ENCODE results near the gene FAM8A1. TPM values are rescaled to one million over a fixed set of nuclear protein-coding genes. Genes with fewer than 3 reads are reported as not detected.
A peak's percentile ranks its signal among the peaks of the same experiment; 100 is the strongest.
"Not testable (repeated sequence)": the region's sequence is repeated elsewhere in the genome, so short reads cannot be mapped to it uniquely, and the experiment has no call there.

The FAM8A1 gene, protein sequence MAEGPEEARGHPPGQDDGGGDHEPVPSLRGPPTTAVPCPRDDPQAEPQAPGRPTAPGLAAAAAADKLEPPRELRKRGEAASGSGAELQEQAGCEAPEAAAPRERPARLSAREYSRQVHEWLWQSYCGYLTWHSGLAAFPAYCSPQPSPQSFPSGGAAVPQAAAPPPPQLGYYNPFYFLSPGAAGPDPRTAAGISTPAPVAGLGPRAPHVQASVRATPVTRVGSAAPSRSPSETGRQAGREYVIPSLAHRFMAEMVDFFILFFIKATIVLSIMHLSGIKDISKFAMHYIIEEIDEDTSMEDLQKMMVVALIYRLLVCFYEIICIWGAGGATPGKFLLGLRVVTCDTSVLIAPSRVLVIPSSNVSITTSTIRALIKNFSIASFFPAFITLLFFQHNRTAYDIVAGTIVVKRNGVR
- 4.8 and 6.0 TPM in 2 replicates for total RNA-seq (2014; rRNA removed; shearing (Covaris generic))
- 7.2 and 10.8 TPM in 2 replicates for polyA plus RNA-seq (2015; cell fraction: cytosol; rRNA removed)
- 8.4 and 11.4 TPM in 2 replicates for polyA plus RNA-seq (2015; cell fraction: nucleus; rRNA removed)

DNA sequence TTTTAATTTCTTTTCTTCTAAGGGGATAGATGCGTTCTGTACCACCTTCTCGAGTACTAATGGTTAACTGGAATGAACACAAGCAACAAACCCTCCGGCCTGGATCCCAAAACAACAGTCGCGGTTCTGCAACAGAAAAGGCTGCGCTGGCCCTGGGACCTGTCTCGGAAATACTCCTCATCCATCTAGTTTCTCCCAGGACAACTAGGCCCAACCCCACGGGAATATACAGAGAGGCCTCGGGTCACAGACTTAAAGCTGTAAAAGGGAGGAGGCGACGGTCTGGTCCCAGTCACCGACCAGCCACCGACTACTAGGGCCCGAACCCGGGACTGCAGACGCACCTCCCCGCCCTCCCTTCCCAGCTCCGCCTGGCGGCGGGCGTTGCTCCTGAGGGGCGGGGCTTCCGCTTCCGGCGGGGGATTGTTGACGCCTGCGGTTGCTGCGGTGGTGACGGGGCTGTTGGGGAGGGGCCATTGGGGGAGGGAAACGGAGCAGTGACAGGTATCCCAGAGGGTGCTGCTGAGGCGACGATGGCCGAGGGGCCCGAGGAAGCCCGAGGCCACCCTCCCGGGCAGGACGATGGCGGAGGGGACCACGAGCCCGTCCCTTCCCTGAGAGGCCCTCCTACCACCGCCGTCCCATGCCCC, at the start of gene FAM8A1:
Gene FAM8A1, plus strand, starts transcription at position 426 of the 650 bp plus-strand sequence. Its CDS starts 108 bp downstream, at position 534.
- DNase-seq (ENCODE audit: low read depth) = peak; percentile 80

DNA sequence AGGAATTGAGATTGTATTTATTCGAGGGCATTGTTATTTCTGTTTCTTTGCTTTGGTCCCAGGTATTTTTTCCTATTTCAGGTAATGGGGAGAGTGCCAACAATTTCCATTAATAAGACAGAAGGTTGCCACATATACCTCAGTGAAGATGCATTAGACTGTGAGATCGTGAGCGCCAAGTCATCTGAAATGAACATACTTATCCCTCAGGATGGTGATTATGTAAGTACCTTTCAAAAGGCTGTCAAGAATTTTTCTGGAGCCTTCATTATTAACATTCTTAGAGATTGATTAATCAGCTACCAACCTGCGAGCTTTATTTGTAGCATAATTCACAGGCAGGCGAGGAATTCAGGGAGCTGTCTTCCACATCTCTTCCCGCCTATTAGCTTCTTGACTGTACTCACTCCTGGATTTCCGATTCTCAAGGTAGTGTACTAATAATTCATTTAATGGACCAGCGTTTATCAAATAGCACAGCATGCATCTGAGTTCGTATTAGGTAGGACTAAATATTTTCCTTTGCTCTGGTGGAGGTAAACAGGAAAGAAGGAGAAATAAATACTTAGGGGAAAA, 48.6 kb upstream of the FAM8A1 start:
- DNase-seq (ENCODE audit: low read depth) = no peak

DNA sequence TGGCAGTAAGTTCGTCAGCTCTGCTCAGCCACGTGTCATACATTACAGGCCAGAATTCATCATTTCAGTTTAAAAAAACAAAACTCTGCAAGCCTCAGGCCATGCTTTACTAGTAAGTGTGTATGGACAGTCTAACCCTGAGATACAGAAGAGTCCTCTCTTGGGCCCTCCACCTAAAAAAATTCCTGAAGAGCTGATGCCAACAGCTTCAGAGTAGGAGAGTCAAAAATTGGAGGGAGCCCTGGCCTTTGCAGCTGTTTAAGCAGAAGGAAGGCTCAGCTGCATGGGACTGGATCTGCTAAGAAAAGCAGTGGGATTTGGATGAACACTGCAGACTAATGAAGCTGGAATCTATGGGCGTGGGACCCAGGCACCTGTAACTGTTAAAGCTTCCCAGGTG, 47.2 kb upstream of the FAM8A1 start:
- DNase-seq (ENCODE audit: low read depth) = no peak

DNA sequence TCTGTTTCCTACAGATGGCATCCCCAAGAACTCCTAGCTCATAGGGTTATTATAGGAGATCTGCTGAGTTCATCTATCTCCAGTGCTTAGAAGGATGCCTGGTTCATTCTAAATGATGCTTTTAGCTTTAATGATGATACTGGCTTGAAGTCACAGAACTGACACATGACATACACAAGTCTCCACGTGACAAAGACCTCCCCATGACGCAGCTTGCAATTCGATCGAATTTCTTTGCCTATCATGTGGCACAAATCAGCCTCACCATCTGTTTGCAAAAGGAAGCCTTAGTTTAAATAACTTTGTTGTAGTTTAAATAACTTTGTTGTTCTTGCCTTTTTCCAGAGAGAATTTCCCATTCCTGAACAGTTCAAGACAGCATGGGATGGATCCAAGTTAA, 44.1 kb upstream of the FAM8A1 start:
- DNase-seq (ENCODE audit: low read depth) = no peak

DNA sequence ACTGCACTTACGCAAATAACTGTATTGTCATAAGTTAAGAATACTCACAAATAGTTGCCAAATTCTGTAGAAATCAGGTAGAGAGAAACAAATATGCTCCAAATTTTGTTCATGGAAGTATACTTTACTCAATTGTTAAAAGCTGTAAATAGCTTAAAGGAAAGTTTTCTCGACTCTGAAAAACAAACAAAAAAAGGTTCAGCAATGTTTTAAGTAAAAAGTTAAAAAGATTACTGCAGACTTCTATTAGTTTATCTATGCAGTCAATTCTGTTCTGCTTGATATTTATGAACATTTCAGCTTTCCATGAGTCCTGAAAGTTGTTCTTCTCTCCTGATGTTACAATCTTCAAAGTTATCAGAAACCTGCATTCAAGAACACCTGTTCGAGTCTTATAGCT, 37.5 kb upstream of the FAM8A1 start:
- no peak for DNase-seq (ENCODE audit: low read depth)

DNA sequence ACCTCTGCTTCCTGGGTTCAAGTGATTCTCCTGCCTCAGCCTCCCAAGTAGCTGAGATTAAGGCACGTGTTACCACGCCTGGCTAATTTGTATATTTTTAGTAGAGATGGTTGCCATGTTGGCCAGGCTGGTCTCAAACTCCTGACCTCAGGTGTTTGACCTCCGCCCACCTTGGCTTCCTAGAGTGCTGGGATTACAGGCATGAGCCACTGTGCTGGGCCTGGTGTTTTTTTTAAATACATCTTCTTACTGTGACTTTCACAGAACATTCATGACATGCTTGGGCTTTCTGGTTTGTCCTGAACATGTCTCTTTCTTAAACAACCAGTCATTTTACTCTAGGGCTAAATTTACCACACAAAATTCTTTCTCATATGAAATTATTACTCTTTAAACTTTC, 34.7 kb upstream of the FAM8A1 start:
- DNase-seq (ENCODE audit: low read depth) = no peak

DNA sequence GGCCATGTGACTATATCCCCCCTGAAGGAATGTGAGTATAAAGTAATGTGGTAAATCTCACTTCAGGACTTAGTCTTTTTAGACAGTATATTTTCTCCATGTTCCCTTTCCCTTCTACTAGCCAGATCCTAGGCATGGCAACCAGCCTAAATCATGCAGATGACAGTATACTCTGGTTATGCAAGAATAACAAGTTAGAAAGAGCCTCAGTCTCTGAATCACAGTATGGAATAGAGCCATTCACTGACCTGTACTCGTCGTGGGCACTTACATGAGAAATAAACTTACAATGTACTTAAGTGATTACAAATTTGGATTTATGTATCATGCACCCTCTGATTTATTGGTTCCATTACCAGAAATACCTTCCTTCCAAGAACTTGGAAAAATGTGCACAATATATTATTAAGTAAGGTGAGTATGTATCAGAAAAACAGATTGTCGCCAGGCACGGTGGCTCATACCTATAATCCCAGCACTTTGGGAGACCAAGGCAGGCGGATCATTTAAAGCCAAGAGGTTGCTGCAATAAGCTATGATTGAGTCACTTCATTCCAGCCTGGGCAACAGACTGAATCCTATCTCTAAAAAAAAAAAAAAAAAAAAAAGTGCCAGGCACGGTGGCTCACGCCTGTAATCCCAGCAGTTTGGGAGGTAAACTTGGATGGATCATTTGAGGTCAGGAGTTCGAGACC, 25.1 kb upstream of the FAM8A1 start:
- DNase-seq (ENCODE audit: low read depth) = peak; percentile 23

DNA sequence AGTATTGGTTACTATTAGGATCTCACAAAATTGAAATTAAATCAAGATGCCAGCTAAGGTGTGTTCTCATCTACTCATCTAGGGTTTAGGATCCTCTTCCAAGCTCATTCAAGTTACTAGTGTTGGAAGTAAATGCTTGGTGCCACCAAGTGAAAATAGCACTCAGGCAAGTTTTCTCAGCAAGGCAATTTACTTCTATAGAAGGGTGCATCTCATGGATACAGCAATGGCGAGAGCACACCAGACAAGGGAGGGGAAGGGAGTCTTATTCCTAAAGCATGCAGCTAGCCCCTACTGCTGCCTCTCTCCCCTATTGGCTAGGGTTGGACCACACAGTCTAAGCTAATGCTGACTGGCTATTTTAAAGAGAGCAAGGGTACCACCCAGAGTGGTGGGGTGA, 23.0 kb upstream of the FAM8A1 start:
- no peak for DNase-seq (ENCODE audit: low read depth)

DNA sequence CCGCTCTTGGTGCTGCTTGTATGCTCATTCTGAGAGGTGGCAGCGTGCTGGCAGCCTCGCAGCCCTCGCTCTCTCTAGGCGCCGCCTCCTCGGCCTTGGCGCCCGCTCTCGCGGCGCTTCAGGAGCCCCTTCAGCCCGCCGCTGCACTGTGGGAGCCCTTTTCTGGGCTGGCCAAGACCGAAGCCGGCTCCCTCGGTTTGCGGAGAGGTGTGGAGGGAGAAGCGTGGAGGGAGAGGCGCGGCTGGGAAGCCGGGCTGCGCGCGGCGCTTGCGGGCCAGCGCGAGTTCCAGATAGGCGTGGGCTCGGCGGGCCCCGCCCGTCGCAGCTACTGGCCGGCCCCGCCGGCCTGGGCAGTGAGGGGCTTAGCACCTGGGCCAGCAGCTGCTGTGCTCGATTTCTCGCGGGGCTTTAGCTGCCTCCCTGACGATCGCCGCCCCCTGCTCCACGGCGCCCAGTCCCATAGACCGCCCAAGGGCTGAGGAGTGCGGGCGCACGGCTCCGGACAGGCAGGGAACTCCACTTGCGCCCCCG, 19.5 kb upstream of the FAM8A1 start:
- no peak for DNase-seq (ENCODE audit: low read depth)

DNA sequence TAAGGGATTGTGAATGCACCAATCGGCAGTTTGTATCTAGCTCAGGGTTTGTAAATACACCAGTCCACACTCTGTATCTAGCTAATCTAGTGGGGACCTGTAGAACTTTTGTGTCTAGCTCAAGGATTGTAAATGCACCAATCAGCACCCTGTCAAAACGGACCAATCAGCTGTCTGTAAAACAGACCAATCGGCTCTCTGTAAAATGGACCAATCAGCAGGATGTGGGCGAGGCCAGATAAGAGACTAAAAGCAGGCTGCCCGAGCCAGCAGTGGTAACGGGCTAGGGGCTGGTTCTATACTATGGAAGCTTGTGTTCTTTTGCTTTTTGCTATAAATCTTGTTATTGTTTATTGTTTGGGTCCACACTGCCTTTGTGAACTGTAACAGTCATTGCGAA, 18.8 kb upstream of the FAM8A1 start:
- DNase-seq (ENCODE audit: low read depth) = not testable (repeated sequence)

DNA sequence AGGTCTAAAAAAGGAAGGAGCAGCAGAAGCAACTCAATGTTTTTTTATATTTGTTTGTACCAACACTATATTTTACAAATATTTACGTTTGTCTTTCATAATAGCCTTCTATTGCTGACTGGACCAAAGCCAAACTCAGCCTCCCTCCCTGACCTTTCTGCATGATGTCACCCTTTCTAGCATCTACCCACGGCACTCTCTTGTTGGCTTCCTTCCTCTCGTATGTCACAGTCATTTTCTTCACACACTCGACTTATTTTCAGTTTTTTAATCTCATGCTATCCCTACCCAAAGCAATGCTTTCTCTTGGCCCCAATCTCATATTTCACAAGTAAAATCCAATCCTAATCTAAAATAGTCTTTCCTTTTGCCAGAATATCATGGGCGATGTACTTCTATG, 16.3 kb upstream of the FAM8A1 start:
- DNase-seq (ENCODE audit: low read depth) = no peak

DNA sequence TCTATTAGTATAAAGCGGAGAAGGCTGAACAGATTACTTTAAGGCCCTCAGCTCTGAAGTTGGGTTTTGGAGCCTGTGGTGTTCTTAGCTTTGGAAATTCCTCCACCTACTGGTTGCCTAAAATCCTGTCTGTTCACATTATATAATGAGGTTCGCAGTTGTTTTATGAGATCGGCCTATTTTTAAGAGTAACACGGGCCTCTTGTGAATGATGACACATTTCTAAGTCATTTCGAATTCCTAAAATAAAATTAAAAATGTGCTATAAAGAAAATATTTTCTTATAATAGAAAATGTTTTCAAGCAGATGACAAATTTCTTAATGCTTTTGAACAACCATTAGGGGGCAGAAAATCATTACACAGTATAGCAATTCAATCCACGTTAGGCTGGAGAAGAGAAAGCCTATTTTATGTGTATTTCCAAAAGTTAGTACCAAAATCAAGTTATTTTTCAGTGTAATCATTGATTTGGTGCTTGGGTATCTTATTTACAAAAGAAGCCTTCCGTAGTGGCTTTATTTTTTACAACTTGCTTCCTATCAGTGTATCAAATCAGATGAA, 15.8 kb upstream of the FAM8A1 start:
- DNase-seq (ENCODE audit: low read depth) = peak; percentile 64

DNA sequence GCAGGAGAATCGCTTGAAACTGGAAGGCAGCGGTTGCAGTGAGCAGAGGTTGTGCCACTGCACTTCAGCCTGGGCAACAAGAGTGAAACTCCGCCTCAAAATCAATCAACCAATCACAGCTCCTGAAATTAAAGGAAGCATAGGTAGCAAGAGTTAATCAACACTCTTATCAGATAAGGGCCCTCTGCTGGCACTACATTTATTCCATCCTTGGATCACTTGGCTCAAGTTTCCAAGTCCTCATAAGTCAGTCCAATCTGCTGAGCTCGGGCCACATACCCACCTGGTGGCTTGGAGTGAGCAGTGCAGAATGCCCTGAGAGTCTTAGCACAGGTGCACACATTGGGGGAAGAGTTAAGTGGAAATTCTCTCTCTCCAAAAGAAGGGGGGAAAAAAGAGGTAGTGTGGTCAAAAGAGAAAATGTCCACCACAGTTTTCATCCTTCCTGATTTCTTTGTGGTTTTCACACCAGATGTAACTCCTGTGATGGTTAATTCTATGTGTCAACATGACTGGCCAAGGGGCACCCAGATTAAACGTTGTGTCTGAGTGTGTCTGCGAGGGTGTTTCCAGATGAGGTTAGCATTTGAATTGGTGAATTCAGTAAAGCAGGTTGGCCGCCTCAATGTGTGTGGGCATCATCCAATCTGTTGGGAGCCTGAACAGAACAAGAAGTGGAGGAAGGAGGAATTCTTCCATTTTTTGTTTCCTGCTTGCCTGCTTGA, 14.2 kb upstream of the FAM8A1 start:
- peak; percentile 30 for DNase-seq (ENCODE audit: low read depth)

DNA sequence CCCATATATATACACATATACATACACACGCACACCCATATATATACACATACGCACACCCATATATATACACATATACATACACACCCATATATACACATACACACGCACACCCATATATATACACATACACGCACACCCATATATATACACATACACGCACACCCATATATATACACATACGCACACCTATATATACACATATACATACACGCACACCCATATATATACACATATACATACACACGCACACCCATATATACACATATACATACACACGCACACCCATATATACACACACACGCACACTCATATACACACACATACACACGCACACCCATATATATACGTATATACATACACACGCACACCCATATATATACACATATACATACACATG, 13.5 kb upstream of the FAM8A1 start:
- DNase-seq (ENCODE audit: low read depth) = not testable (repeated sequence)

DNA sequence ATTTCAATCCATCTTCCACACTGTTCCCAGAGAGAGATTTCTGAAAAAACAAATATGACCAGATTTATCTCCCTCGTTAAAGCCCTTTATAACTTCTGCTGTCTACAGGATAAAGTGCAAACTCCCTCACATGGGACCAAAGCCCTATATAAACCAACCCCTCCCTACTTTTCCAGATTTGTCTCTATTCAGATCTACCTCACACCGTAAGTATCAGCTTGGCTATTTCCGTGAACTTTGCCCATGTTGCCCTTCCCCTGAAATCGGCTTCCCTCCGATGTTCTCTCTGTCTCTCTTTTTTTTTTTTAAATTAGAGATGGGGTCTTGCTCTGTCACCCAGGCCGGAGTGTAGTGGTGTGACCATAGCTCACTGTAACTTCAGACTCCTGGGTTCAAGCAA, 12.1 kb upstream of the FAM8A1 start:
- DNase-seq (ENCODE audit: low read depth) = no peak

DNA sequence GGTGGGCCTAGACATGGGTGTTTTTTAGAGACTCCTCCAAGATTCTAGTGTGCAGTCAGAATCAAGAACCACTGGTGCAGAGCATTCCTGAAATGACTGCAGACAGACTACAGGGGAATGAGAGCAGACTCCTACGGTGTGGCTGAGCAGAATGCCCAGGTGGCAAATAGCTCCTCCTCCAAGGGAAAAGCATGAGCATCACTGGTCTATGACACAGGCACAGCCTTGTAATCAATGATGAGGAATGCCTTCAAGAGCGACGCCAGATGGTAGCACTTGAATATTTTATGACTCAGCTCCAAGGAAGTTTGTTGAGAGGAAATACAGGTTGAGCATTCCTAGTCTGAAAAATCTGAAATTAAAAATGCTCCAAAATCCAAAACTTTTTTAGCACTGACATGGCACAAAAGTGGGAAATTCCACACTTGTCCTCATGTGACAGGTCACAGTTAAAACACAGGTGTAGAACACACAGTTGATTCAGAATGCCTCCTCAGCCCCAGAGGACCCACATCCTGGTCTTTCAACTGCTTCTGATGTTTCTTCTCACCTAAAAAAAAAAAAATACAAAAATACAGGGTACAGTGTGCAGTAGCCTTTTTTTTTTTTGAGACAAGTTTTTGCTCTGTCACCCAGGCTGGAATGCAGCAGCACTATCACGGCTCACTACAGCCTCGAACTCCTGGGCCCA, 10.6 kb upstream of the FAM8A1 start:
- DNase-seq (ENCODE audit: low read depth) = peak; percentile 86

DNA sequence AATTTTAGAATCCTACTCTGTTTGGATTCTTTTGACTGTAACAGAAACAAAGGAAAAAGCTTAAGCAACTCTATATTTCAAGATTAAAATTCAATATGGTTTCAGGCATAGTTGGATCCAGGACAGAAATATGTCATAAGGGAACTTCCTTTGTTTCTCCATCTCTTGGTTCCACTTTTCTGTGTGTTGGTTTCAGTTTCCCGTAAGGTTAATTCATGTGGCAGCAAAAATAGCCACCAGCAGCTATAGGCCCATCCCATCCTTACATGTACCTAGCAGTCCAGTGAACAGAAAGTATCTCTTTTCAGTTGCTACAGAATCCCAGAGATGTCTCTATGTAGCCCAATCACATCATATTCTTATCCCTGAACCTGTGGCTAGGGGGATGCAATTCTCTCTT, 8.8 kb upstream of the FAM8A1 start:
- no peak for DNase-seq (ENCODE audit: low read depth)

DNA sequence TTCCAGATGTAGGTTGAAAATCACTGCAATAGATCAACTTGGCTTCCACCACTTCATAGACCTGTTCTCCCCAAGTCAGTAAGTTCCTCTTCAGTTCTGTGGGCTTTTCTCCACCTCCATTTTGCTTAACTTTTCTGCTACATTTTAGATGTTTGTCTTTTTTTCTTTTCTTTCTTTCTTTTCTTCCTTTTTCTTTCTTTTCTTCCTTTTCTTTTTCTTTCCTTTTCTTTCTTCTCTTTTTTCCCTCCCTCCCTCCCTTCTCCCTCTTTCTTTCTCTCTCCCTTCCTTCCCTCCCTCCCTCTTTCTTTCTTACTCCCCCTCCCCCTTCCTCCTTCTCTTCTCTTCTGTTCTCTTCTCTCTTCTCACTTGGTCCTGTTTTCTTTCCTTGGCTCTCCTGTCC, 6.9 kb upstream of the FAM8A1 start:
- no peak for DNase-seq (ENCODE audit: low read depth)

DNA sequence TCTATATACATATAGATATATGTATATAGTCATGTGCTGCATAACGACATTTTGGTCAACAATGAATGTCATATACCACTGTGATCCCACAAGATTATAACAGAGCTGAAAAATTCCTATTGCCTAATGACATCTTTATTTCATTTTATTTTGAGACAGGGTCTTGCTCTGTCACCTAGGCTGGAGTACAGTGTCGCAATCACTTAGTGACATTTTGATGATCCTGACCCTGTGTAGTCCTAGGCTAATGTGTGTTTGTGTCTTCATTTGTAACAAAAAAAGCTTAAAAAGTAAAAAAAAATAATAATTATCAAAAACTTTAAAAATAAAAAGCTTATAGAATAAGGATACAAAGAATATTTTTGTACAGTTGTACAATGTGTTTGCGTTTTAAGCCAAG, 4.0 kb upstream of the FAM8A1 start:
- DNase-seq (ENCODE audit: low read depth) = no peak

Data from HT1080 (cell line).